ENCODE data around the gene PON2. TPM values are rescaled to one million over a fixed set of nuclear protein-coding genes. Genes with fewer than 3 reads are reported as not detected.

The PON2 gene
- total RNA-seq, 1 experiment from 2014 or later = 44.0 TPM

GRCh38 chr7:95427166-95427565 is 7.7 kb downstream of the PON2 start:
- ChIA-PET CTCF (interaction anchor here (1.2 kb wide), 1 partner anchor 118 kb away, joined by 4 read pairs; no protein-coding TSS in a partner anchor), RAD21 (ENCODE audit: low non-redundant PET in 1 of 2, low total read pairs in 2 of 2, uncharacterized antibody in 2 of 2, unreplicated experiment in 2 of 2) (no interaction called here), POLR2A (no interaction called here)
- Histone ChIP-seq H3K9me2 (ENCODE audit: insufficient read depth) (no peaks in the 10 kb centered on the region), H3K9me3 (ENCODE audit: control insufficient read depth in 1 of 2, insufficient read depth in 1 of 2, low read depth in 1 of 2, low read length in 2 of 2) (no peaks in the 10 kb centered on the region), H3K4me3 (replicated peaks in 1 of 2; ENCODE audit: low read depth in 1 of 2, low read length in 2 of 2) (no peak overlapping the region), H3K4me2 (ENCODE audit: low read length) (no peak overlapping the region), H3K27me3 (ENCODE audit: insufficient read depth, low read length) (no peaks in the 10 kb centered on the region), H3K9ac (ENCODE audit: low read length) (no peak overlapping the region), H2AFZ (ENCODE audit: low read depth, low read length, poor library complexity, severe bottlenecking) (no peak overlapping the region), H3K79me2 (ENCODE audit: insufficient read depth, low read length) (peaks cover 8% of the 10 kb centered on the region; the same call in 1 of the 2 replicates), H3K36me3 (ENCODE audit: control insufficient read depth in 1 of 2, insufficient read depth in 2 of 2, low read length in 2 of 2) (no peaks in the 10 kb centered on the region), H3K4me1 (ENCODE audit: control insufficient read depth in 1 of 2, insufficient read depth in 2 of 2, low read length in 2 of 2) (peaks cover 0 to 4% of the 10 kb centered on the region in 2 experiments; a peak in 1 of 4 replicates), H4K20me1 (ENCODE audit: insufficient read depth) (no peaks in the 10 kb centered on the region), H3K27ac (ENCODE audit: low read depth, low read length) (no peak overlapping the region)
- no peak for TF ChIP-seq FOSL1 (IDR thresholded peaks at IDR 0.05; ENCODE audit: low read depth)
- TF ChIP-seq ELF1 (IDR thresholded peaks at IDR 0.05; ENCODE audit: borderline replicate concordance, low read depth) = no peak
- TF ChIP-seq ZFX (IDR thresholded peaks at IDR 0.05) = no peak
- TF ChIP-seq SRF (IDR thresholded peaks at IDR 0.05; ENCODE audit: low read depth) = no peak
- no peak for TF ChIP-seq SP1 (IDR thresholded peaks at IDR 0.05; ENCODE audit: low read depth)
- no peak for TF ChIP-seq CTCF (IDR thresholded peaks at IDR 0.05 in 2 of 3, conservative IDR thresholded peaks at IDR 0.05 in 1 of 3; ENCODE audit: borderline replicate concordance in 1 of 3, insufficient read depth in 1 of 3, low read depth in 2 of 3, low read length in 2 of 3)
- no peak for TF ChIP-seq ATF3 (IDR thresholded peaks at IDR 0.05)
- TF ChIP-seq ZBTB33 (IDR thresholded peaks at IDR 0.05; ENCODE audit: extremely low read depth, insufficient replicate concordance, low read length) = no peak
- TF ChIP-seq YY1 (IDR thresholded peaks at IDR 0.05; ENCODE audit: extremely low read depth, insufficient replicate concordance, low read depth, low read length) = no peak
- no peak for TF ChIP-seq POLR2A (IDR thresholded peaks at IDR 0.05; ENCODE audit: borderline replicate concordance, extremely low read depth, insufficient read depth, insufficient read length)
- no peak for TF ChIP-seq EZH2phosphoT487 (IDR thresholded peaks at IDR 0.05; ENCODE audit: borderline replicate concordance)
- no peak for TF ChIP-seq MAX (IDR thresholded peaks at IDR 0.05)
- DNase-seq (ENCODE audit: low read depth, low spot score) (no peak), ATAC-seq (no peak)
- intact Hi-C loops (cut with micrococcal nuclease) = no loop called here
- BruUV-seq (replicated peaks) = no TSS peak

Measured in HCT116 (cell line).